GM19438 (cell line): Measurements from ENCODE around the gene FREY1.

ENCODE experiments used
- ATAC-seq: cut with Tn5 transposase; IDR thresholded peaks from one replicate; pipeline ENCODE4 v1.9.1; 2021; ENCODE audit warnings: low read depth; ENCODE audit not compliant: unreplicated experiment

Gene FREY1

DNA sequence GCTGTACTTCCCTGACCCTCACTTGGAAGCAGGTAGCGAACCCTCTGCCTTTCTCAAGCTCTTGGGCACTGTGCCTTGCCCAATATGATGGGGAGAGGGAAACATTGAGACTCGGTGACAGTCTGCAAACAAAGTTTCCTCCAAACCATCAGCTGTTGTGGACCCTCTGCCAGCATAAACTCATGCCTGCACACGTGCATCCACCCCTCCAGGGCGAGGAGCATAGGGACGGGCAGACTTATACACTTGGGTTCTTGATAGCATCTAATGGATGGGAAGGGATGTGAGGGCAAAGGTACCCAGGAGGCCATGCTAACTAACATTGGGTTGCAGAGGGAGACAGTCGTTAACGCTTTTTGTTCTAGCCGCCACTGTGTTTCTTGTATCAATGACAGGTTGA, 29.9 kb downstream of the FREY1 start:
- ATAC-seq = no peak

GRCh38 chr11:45876401-45876800, 30.7 kb downstream of the FREY1 start:
- ATAC-seq = no peak

GRCh38 chr11:45872651-45873356, 34.3 kb downstream of the FREY1 start:
- no peak for ATAC-seq

- no peak for ATAC-seq
These were observed 35.4 kb downstream of the FREY1 start for GRCh38 chr11:45871638-45872037.

DNA sequence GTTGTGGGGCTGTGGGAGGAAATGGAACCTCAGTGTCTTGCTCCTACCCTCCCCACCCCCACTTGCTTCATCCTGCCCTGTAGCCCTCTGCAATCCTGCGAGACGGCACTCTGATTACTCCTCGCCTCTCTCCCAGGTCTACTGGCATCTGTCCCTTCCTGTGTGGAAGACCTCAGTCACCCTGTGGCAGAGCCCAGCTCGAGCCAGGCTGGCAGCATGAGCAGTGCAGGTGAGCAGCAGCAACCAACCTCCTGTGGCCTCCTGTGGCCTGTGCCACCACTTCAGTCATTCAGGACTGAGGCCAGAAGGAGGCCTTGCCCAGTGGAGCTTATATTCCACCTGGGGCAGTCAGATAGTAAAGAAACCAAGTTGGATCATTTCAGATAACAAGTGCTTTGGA, 36.4 kb downstream of the FREY1 start:
- ATAC-seq = no peak

- ATAC-seq = no peak
These were observed 37.5 kb downstream of the FREY1 start for GRCh38 chr11:45869551-45869950.

GRCh38 chr11:45864041-45864440, 43.0 kb downstream of the FREY1 start:
- no peak for ATAC-seq

DNA sequence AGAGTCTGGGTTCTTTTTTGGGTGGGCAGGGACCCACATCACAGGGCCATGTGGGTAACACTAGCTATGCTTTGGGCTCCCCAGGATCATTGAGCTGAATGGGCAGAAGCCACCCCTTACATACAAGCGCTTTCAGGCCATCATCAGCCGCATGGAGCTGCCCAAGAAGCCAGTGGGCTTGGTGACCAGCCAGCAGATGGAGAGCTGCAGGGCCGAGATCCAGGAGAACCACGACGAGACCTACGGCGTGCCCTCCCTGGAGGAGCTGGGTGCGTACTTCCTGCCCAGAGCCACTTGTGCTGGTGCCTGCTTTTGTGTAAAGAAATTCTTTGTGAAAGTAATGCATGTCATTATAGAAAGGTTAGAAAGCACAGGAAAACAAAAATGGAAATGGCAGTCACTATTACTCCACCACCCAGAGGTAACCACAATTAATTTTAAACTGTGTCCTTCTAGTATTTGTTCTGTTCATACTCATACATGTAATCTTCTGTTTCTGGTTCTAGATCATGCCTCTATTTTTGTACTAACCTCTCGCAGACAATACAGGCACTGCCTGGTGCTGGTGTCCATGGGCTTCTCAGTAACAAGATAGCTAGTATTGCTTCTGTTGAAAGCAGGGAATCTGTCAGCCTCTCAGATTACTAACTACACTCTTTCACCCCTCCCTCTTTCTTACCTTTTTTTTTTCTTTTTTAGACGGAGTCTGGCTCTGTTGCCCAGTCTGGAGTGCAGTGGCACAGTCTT, 46.1 kb downstream of the FREY1 start:
- ATAC-seq = no peak

GRCh38 chr11:45860348-45860747, 46.7 kb downstream of the FREY1 start:
- no peak for ATAC-seq

DNA sequence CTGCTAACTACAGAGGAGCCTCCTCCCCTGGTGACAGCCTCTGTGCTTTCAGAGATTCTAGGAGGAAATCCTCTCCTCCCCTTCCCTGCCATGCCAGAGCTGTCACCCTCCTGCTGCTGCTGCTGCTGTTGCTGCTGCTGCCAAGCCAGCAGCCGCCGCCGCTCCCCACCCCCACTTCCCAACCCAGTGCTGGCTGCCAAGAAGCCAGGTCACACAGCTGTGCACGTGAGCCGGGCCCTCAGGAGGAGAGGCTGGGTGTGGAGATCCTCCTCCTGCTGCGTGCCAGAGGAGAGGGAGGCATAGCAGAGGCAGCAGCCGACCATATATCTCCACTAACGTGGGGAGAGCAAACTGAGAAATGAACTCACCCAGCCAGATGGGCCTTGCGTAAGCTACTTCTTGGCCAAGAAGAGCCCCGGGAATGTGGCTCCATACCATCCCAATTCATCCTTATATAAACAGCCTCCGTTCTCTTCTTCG, 47.4 kb downstream of the FREY1 start:
- ATAC-seq = no peak

GRCh38 chr11:45858751-45859398, 48.2 kb downstream of the FREY1 start:
- no peak for ATAC-seq

DNA sequence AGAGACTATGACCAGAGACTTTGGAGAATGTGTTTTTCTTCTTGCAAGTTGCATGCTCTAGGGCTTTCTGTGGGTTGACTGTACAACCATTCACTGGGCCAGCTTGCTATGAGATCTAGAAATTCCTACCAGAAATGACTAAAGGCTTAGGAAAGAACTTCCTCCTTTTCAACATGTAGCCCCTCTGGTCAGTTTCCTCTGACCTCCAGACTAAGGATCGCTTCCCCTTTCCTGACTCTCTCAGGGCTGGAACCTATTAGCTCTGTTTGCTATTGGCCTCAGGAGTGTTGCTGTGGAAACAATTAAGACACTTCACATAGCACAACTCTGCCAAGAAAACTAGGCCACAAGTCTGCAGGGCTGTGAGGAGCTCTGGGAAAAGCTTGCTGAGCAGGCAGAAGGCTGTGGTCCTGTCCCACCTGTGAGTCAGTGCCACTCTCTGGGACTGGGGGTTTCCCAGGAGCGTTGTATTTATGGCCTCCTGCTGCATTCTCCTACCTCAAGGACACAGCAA, 49.1 kb downstream of the FREY1 start:
- no peak for ATAC-seq
